GM18502 (cell line): ENCODE data around the gene IRF3.
A peak's percentile ranks its signal among the peaks of the same experiment; 100 is the strongest.

Experiments
- ATAC-seq: cut with Tn5 transposase; IDR thresholded peaks from one replicate; pipeline ENCODE4 v1.9.1; 2021; ENCODE audit warnings: mild to moderate bottlenecking; ENCODE audit not compliant: unreplicated experiment, poor library complexity

IRF3 gene

GRCh38 chr19:49665351-49666119 is at the start of gene IRF3, which contains the start of gene BCL2L12:
Gene IRF3 (minus strand): TSS chr19:49665857. CDS start chr19:49664838, 1,019 bp downstream.
Gene BCL2L12 (plus strand): TSS chr19:49665933. CDS start chr19:49666693, 760 bp downstream.
- peak; percentile 79 for ATAC-seq

- no peak for ATAC-seq
These were observed 47.7 kb upstream of the IRF3 start for GRCh38 chr19:49713236-49713845.

- no peak for ATAC-seq
These were observed 46.8 kb upstream of the IRF3 start for GRCh38 chr19:49712397-49712859.

- no peak for ATAC-seq
These were observed 44.8 kb upstream of the IRF3 start for GRCh38 chr19:49710372-49710951.

- no peak for ATAC-seq
These were observed 40.3 kb upstream of the IRF3 start for GRCh38 chr19:49705919-49706318.

- no peak for ATAC-seq
These were observed 39.4 kb upstream of the IRF3 start for GRCh38 chr19:49704888-49705642.

GRCh38 chr19:49701271-49701786 is 35.7 kb upstream of the IRF3 start:
- ATAC-seq, result no peak

GRCh38 chr19:49700563-49700962 is 34.9 kb upstream of the IRF3 start:
- ATAC-seq, result no peak

- ATAC-seq, result no peak
These were observed 33.7 kb upstream of the IRF3 start for GRCh38 chr19:49699364-49699763.

GRCh38 chr19:49696865-49697264 is 31.2 kb upstream of the IRF3 start:
- no peak for ATAC-seq

- ATAC-seq, result no peak
These were observed 30.5 kb upstream of the IRF3 start for GRCh38 chr19:49696115-49696514.

GRCh38 chr19:49692147-49692506 is 26.5 kb upstream of the IRF3 start:
- ATAC-seq, result no peak

- ATAC-seq, result no peak
These were observed 25.8 kb upstream of the IRF3 start for GRCh38 chr19:49691243-49692146.

GRCh38 chr19:49690656-49691242 is 25.1 kb upstream of the IRF3 start, which contains the start of gene CPT1C:
Gene CPT1C (plus strand): TSS chr19:49691116. CDS start chr19:49692253, 1,137 bp downstream.
- no peak for ATAC-seq

GRCh38 chr19:49690079-49690655 is 24.5 kb upstream of the IRF3 start:
- no peak for ATAC-seq

GRCh38 chr19:49689133-49690078 is 23.7 kb upstream of the IRF3 start, which contains the start of gene ADM5:
Gene ADM5 (plus strand): TSS chr19:49689594. CDS start chr19:49689838, 244 bp downstream.
- no peak for ATAC-seq

GRCh38 chr19:49688531-49689132 is 23.0 kb upstream of the IRF3 start:
- ATAC-seq, result no peak
